ENCODE results near the gene TMEM144.

Gene TMEM144

DNA sequence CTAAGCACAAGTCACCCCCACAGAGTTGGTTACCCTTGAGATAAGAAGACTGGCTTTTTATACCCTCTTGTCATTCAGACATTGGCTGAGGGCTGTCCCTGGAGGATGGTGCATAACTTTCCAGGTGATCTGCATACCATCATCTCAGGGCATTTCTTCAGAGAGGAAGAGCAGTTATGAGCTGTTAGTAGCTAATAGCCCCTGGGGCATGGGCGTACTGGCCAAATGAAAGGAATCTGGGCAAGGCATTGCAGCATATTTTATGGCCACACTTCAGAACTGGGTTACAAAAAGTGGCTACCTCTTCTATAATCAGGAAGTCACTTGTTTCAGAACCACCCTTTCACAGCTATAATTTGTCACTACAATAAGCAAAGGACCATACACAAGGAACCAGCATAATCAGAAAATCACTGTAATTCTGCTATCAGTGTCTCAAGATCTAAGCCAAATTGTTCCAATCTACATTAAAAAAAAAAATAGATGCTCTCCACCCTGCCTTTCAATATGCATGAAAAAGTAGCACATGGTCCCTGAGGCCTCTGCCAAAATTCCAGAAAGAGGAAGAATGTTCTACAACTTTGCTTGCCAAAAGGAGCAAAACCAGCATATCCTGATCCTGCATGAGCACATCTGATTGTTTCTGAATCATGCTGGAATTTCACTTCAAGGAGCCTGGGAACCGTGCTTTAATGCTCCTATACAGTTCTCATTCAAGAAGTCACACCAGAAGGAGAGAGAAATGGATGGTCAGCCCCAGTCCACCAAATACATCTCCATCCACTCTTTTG lies 92.0 kb downstream of the TMEM144 start:
- no peak for DNase-seq

DNA sequence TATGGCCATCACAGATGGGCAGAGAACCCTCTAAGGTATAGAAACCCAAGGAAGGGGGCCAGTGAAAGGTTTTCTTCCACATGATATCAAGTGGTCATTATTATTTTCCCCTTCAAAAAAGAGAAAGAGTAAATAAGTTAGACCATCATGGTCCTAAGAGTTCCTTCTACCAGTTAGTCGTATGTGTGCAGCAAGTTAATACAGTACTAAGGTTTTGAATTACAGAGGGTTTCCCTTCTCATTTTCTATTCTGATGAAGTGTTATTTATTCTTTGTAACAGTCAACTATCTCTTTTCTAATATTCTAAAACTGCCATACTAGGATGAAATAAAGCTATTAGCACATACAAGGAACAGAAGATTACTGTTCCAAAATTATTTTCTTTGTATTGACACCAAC lies 94.4 kb downstream of the TMEM144 start:
- DNase-seq = no peak
